PC-3 (cell line): ENCODE results near the gene SHROOM4. TPM values are rescaled to one million over a fixed set of nuclear protein-coding genes. Genes with fewer than 3 reads are reported as not detected.

Experiments
- ATAC-seq: fragments of 200-7000 bp; cut with Tn5 transposase; 2 replicates; pipeline ENCODE4 v1.9.1; 2020; ENCODE audit warnings: mild to moderate bottlenecking, moderate library complexity
- BruUV-seq: library from RNA; stranded (reverse); fragments of 400-500 nt; replicated peaks from 2 replicates; lab custom pipeline; 2021; lab: Mats Ljungman, UMichigan
- CTCF ChIA-PET: fragments of 300-600 bp; sonication (Branson Sonifier 250); formaldehyde crosslinking; loops from one replicate; lab custom pipeline; 2022; ENCODE audit warnings: antibody characterized with exemption; lab: Charles Lee
- POLR2A ChIA-PET: fragments of 300-600 bp; sonication (Branson Sonifier 250); formaldehyde crosslinking; loops from one replicate; lab custom pipeline; 2022; ENCODE audit warnings: antibody characterized with exemption; ENCODE audit not compliant: unreplicated experiment; lab: Charles Lee
- DNase-seq: peaks from one replicate; pipeline ENCODE4 v3.0.0-alpha.2; 2015
- H2AFZ ChIP-seq: fragments of 300-600 bp; sonication (generic); 2 replicates; pipeline ENCODE4 v1.6.0; 2016; ENCODE audit warnings: antibody characterized with exemption, low read length
- H3F3A ChIP-seq: fragments of 300-600 bp; sonication (generic); one replicate; pipeline ENCODE4 v1.6.0; 2017; ENCODE audit warnings: antibody characterized with exemption, low read length, control low read depth, mild to moderate bottlenecking; ENCODE audit not compliant: unreplicated experiment
- H3K27ac ChIP-seq: fragments of 300-600 bp; sonication (generic); 2 replicates; pipeline ENCODE4 v1.5.1; 2016; ENCODE audit warnings: mild to moderate bottlenecking, low read length
- H3K27me3 ChIP-seq: fragments of 300-600 bp; sonication (generic); 2 replicates; pipeline ENCODE4 v1.6.1; 2016; ENCODE audit warnings: low read length, mixed read lengths
- H3K36me3 ChIP-seq: fragments of 300-600 bp; sonication (generic); 2 replicates; pipeline ENCODE4 v1.6.1; 2016; ENCODE audit warnings: low read depth, mixed run types, low read length, mixed read lengths
- H3K4me1 ChIP-seq: fragments of 300-600 bp; sonication (generic); 2 replicates; pipeline ENCODE4 v1.5.1; 2016; ENCODE audit warnings: low read length; ENCODE audit not compliant: insufficient read depth
- H3K4me2 ChIP-seq: fragments of 300-600 bp; sonication (generic); 2 replicates; pipeline ENCODE4 v1.6.0; 2016; ENCODE audit warnings: low read length
- H3K4me3 ChIP-seq: fragments of 300-600 bp; sonication (generic); 2 replicates; pipeline ENCODE4 v1.5.1; 2016; ENCODE audit warnings: mild to moderate bottlenecking, low read length, mixed read lengths
- H3K79me2 ChIP-seq: fragments of 300-600 bp; sonication (generic); 2 replicates; pipeline ENCODE4 v1.6.1; 2017; ENCODE audit warnings: low read length, mixed read lengths
- H3K9ac ChIP-seq: fragments of 300-600 bp; sonication (generic); 2 replicates; pipeline ENCODE4 v1.6.0; 2016; ENCODE audit warnings: mild to moderate bottlenecking, low read length
- H3K9me2 ChIP-seq: fragments of 300-600 bp; sonication (generic); replicated peaks from 2 replicates; pipeline ENCODE4 v1.6.1; 2016; ENCODE audit warnings: mixed run types, low read length, mixed read lengths
- H3K9me3 ChIP-seq: fragments of 300-600 bp; sonication (generic); 2 replicates; pipeline ENCODE4 v1.6.1; 2016; ENCODE audit warnings: low read length, mixed read lengths
- H4K20me1 ChIP-seq: fragments of 300-600 bp; sonication (generic); 2 replicates; pipeline ENCODE4 v1.6.1; 2016; ENCODE audit warnings: low read length, mixed read lengths
- EZH2 ChIP-seq: fragments of 300-600 bp; sonication (generic); IDR thresholded peaks from one replicate; pipeline ENCODE4 v1.6.1; 2017; ENCODE audit warnings: antibody characterized with exemption, mild to moderate bottlenecking, low read length; ENCODE audit not compliant: unreplicated experiment
- EZH2phosphoT487 ChIP-seq: fragments of 300-600 bp; sonication (generic); IDR thresholded peaks from 2 replicates; pipeline ENCODE4 v1.6.1; 2018; ENCODE audit warnings: mild to moderate bottlenecking, antibody characterized with exemption, low read length, borderline replicate concordance
- intact Hi-C: fragments of 100-400 bp; cut with micrococcal nuclease; formaldehyde crosslinking; loops from 2 replicates; pipeline ENCODE4 v1.9.0; 2023
- total RNA-seq: library from RNA; depleted of rRNA; stranded (reverse); fragments of >200 nt; gene quantifications from 2 replicates; pipeline ENCODE4 v1.2.3, GENCODE V29; 2014
- TF ChIP-seq, protein P1 (sequence below): fragments of 300-600 bp; sonication (generic); conservative IDR thresholded peaks from 2 replicates; pipeline ENCODE4 v1.5.1; 2017; ENCODE audit warnings: antibody characterized with exemption, low read depth, mild to moderate bottlenecking, low read length

SHROOM4 gene
- total RNA-seq, 1 experiment from 2014 or later: not detected

DNA sequence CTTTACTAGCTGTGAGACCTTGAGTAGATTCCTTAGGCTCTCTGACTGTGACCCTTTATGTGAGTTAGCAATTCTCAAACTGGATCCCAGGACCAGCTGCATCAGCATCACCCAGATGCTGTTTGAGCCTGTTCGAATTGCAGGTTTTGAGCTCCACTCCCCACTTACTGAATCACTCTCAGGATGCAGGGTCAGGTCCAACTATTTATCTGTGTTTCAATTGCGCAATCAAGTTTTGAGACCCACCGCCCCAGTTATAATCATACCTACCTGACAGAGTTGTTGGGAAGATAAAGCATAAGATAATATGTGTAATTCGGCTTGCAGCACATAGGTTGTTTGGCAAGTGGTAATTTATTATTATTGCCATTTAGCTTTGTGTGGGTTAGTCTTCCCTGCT is 187.6 kb downstream of the SHROOM4 start:
- no peak for ATAC-seq
- Histone ChIP-seq H3K4me2 (no peak overlapping the region), H3K9ac (no peak overlapping the region), H3K27ac (no peak overlapping the region), H3K4me1 (no peaks in the 10 kb centered on the region), H3K9me2 (no peaks in the 10 kb centered on the region), H3K79me2 (no peaks in the 10 kb centered on the region), H3K36me3 (no peaks in the 10 kb centered on the region), H3F3A (no peaks in the 10 kb centered on the region), H2AFZ (no peak overlapping the region), H3K4me3 (no peak overlapping the region), H3K27me3 (peaks cover 3% of the 10 kb centered on the region; the same call in 1 of the 2 replicates), H3K9me3 (no peaks in the 10 kb centered on the region), H4K20me1 (no peaks in the 10 kb centered on the region)
- intact Hi-C loops: no loop called here
- BruUV-seq: no TSS peak
- no peak for DNase-seq
- ChIA-PET CTCF (no interaction called here), POLR2A (no interaction called here)
- TF ChIP-seq EZH2 (no peak), EZH2phosphoT487 (no peak)
- TF ChIP-seq, protein P1, sequence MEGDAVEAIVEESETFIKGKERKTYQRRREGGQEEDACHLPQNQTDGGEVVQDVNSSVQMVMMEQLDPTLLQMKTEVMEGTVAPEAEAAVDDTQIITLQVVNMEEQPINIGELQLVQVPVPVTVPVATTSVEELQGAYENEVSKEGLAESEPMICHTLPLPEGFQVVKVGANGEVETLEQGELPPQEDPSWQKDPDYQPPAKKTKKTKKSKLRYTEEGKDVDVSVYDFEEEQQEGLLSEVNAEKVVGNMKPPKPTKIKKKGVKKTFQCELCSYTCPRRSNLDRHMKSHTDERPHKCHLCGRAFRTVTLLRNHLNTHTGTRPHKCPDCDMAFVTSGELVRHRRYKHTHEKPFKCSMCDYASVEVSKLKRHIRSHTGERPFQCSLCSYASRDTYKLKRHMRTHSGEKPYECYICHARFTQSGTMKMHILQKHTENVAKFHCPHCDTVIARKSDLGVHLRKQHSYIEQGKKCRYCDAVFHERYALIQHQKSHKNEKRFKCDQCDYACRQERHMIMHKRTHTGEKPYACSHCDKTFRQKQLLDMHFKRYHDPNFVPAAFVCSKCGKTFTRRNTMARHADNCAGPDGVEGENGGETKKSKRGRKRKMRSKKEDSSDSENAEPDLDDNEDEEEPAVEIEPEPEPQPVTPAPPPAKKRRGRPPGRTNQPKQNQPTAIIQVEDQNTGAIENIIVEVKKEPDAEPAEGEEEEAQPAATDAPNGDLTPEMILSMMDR: no peak

DNA sequence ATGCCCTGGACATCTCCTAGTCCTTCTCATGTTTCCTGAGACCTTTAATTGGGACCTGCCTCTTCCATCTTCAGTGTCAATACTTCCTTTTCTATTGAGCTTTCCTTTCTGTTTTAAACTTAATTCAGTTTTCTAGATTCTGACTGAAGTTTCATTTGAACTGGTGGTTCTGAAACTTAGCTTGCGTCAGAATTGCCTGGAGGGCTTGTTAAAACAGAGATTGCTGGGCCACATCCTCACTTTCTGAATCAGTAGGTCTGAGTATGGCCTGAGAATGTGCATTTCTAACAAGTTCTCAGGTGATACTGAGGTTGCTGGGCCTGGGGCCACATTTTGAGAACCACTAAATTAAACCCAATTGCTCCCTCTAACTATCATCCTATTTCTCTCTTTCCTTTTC is 191.2 kb downstream of the SHROOM4 start:
- no TSS peak for BruUV-seq
- Histone ChIP-seq H3K9me3 (no peaks in the 10 kb centered on the region), H4K20me1 (no peaks in the 10 kb centered on the region), H3K9ac (no peak overlapping the region), H2AFZ (no peak overlapping the region), H3F3A (no peaks in the 10 kb centered on the region), H3K4me1 (no peaks in the 10 kb centered on the region), H3K79me2 (no peaks in the 10 kb centered on the region), H3K4me2 (no peak overlapping the region), H3K27ac (no peak overlapping the region), H3K9me2 (no peaks in the 10 kb centered on the region), H3K27me3 (peaks cover 3% of the 10 kb centered on the region; the same call in 1 of the 2 replicates), H3K4me3 (no peak overlapping the region), H3K36me3 (no peaks in the 10 kb centered on the region)
- POLR2A ChIA-PET: no interaction called here
- ATAC-seq (no peak), DNase-seq (no peak)
- no peak for TF ChIP-seq EZH2phosphoT487
- TF ChIP-seq, protein P1: no peak
- TF ChIP-seq EZH2: no peak
- CTCF ChIA-PET: no interaction called here
- intact Hi-C loops: no loop called here

DNA sequence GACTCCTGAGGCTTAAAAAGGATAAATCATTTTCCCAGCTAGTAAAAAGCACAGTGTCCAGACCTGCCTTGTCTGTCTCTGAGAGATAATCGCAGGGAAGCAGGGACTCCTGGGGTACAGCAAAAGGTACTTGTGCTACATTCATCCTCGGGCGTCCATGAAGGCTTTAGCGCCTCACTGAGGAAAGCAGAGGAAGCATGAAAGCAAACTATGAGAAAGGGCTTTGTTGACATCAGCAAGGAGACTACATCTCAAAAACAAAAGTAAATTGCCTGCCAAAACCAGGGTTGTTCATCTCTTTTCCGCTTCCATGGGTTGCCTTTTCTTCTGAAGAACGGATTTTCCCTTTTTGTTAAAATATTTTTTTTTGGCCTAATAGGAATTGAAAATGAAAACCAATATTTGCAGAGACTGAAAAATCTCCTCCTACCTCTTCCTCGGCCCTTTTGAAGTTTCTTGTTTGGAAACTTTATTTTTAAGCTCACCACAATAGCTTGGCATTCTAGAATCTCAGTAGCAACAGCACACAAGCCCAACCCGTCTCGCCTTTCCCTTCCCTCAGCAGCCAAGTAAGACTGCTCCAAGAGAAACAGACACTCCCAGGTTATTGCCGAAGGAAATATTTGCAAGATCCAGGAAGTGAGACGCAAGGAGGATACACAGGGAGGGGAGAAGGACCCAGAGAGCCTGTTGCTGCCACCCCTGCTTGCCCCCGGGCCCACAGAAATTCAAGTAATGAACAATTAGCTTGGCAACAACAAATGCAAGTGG is 195.0 kb downstream of the SHROOM4 start:
- BruUV-seq: no TSS peak
- POLR2A ChIA-PET: no interaction called here
- ATAC-seq: no peak

More for the DNA sequence above, 195.0 kb downstream of the SHROOM4 start:
- Histone ChIP-seq H3K79me2 (no peaks in the 10 kb centered on the region), H2AFZ (no peak overlapping the region), H3K9me2 (no peaks in the 10 kb centered on the region), H3K4me1 (no peaks in the 10 kb centered on the region), H3K9ac (no peak overlapping the region), H3K36me3 (no peaks in the 10 kb centered on the region), H3K9me3 (no peaks in the 10 kb centered on the region), H3K27me3 (peaks cover 3% of the 10 kb centered on the region; the same call in 1 of the 2 replicates), H3K4me2 (no peak overlapping the region), H4K20me1 (no peaks in the 10 kb centered on the region), H3K4me3 (no peak overlapping the region), H3K27ac (no peak overlapping the region), H3F3A (no peaks in the 10 kb centered on the region)
- DNase-seq: no peak
- TF ChIP-seq EZH2phosphoT487 (no peak), EZH2 (no peak)
- TF ChIP-seq, protein P1: no peak
- intact Hi-C loops: no loop called here
- CTCF ChIA-PET: no interaction called here
